Endothelial cell of umbilical vein (primary cell): ENCODE data around the gene TXNDC12. TPM values are rescaled to one million over a fixed set of nuclear protein-coding genes. Genes with fewer than 3 reads are reported as not detected.

ENCODE experiments used
- BruUV-seq: library from RNA; stranded (reverse); fragments of 400-500 nt; replicated peaks from 2 replicates; lab custom pipeline; 2021; lab: Mats Ljungman, UMichigan
- CTCF ChIA-PET: fragments of 300-600, 350-600 bp; sonication (Branson Sonifier 250); formaldehyde crosslinking; loops from one replicate; lab custom pipeline; 2021; ENCODE audit warnings: antibody characterized with exemption, inconsistent platforms; lab: Charles Lee
- POLR2A ChIA-PET: fragments of 300-600, 350-600 bp; sonication (Branson Sonifier 250); formaldehyde crosslinking; loops from one replicate; lab custom pipeline; 2021; ENCODE audit warnings: antibody characterized with exemption, inconsistent platforms; lab: Charles Lee
- DNase-seq: peaks from one replicate; pipeline ENCODE4 v3.0.0-alpha.2; 2011; ENCODE audit warnings: low read depth, low spot score
- FAIRE-seq: peaks from 2 replicates; lab custom pipeline; 2011; peaks lifted over from hg19 to GRCh38; lab: Jason Lieb, UNC
- H2AFZ ChIP-seq: 2 replicates; pipeline ENCODE4 v1.6.0; 2012; ENCODE audit warnings: low read depth, low read length, control low read depth, inconsistent platforms
- H3K27ac ChIP-seq: 2 replicates; pipeline ENCODE4 v1.5.1; 2011; ENCODE audit warnings: low read depth, mild to moderate bottlenecking, control low read depth, low read length, moderate library complexity; ENCODE audit not compliant: insufficient read depth
- H3K27me3 ChIP-seq, 2 experiments: 2 replicates each; pipeline versions ENCODE4 v1.6.0 to v1.6.1; 2011; ENCODE audit warnings: low read length in 2 of 2, mixed read lengths in 1 of 2; ENCODE audit not compliant: control insufficient read depth in 2 of 2, insufficient read depth in 2 of 2
- H3K36me3 ChIP-seq, 2 experiments: 2 replicates in 1 of 2; 3 replicates in 1 of 2; pipeline ENCODE4 v1.5.1; 2011; ENCODE audit warnings: low read length in 2 of 2, mild to moderate bottlenecking in 1 of 2, moderate library complexity in 1 of 2; ENCODE audit not compliant: control insufficient read depth in 2 of 2, insufficient read depth in 2 of 2; ENCODE audit errors: extremely low read depth in 1 of 2
- H3K4me1 ChIP-seq: 3 replicates; pipeline ENCODE4 v1.5.1; 2011; ENCODE audit warnings: mild to moderate bottlenecking, low read length; ENCODE audit not compliant: control insufficient read depth, insufficient read depth; ENCODE audit errors: extremely low read depth
- H3K4me2 ChIP-seq: 2 replicates; pipeline ENCODE4 v1.6.1; 2011; ENCODE audit warnings: low read length, control low read depth, mixed read lengths; ENCODE audit not compliant: insufficient read depth
- H3K4me3 ChIP-seq, 3 experiments: fragments of 200-600 bp in 1 of 3; sonication (generic), shearing (Covaris generic) in 1 of 3; replicated peaks in 1 of 3; 2 replicates each; pipeline ENCODE4 v1.5.1; 2011 to 2016; ENCODE audit warnings: control low read depth in 3 of 3, low read length in 3 of 3, mild to moderate bottlenecking in 2 of 3, inconsistent platforms in 1 of 3, low read depth in 1 of 3, moderate library complexity in 1 of 3; ENCODE audit not compliant: insufficient read depth in 1 of 3
- H3K79me2 ChIP-seq: 2 replicates; pipeline ENCODE4 v1.6.0; 2012; ENCODE audit warnings: low read length, inconsistent platforms; ENCODE audit not compliant: control insufficient read depth, insufficient read depth
- H3K9ac ChIP-seq: replicated peaks from 2 replicates; pipeline ENCODE3; 2011; ENCODE audit warnings: low read length, control low read depth; ENCODE audit not compliant: insufficient read depth; ENCODE audit errors: extremely low read depth
- H3K9me1 ChIP-seq: replicated peaks from 3 replicates; pipeline ENCODE4 v1.6.0; 2011; ENCODE audit warnings: mild to moderate bottlenecking, low read length; ENCODE audit not compliant: control insufficient read depth, insufficient read depth; ENCODE audit errors: extremely low read depth
- H3K9me3 ChIP-seq: replicated peaks from 2 replicates; pipeline ENCODE4 v1.5.1; 2012; ENCODE audit warnings: low read length, inconsistent platforms; ENCODE audit not compliant: control insufficient read depth, insufficient read depth
- H4K20me1 ChIP-seq: replicated peaks from 2 replicates; pipeline ENCODE3; 2011; ENCODE audit warnings: mild to moderate bottlenecking, low read length; ENCODE audit not compliant: control insufficient read depth, insufficient read depth; ENCODE audit errors: extremely low read depth
- CTCF ChIP-seq, 2 donors: IDR thresholded peaks; 1 replicate in 1 of 2; 2 replicates in 1 of 2; pipeline ENCODE4 v1.5.1; 2011; ENCODE audit warnings: low read length in 2 of 2, mild to moderate bottlenecking in 2 of 2, moderate library complexity in 2 of 2, control low read depth in 1 of 2, inconsistent platforms in 1 of 2, low read depth in 1 of 2; ENCODE audit not compliant: insufficient read depth in 1 of 2; ENCODE audit errors: extremely low read depth in 1 of 2
- EZH2 ChIP-seq: IDR thresholded peaks from 2 replicates; pipeline ENCODE4 v1.6.1; 2012; ENCODE audit warnings: borderline replicate concordance, low read depth, mild to moderate bottlenecking, moderate library complexity, low read length, inconsistent platforms; ENCODE audit not compliant: severe bottlenecking
- FOS ChIP-seq: IDR thresholded peaks from 2 replicates; pipeline ENCODE4 v1.6.1; 2011; ENCODE audit warnings: mild to moderate bottlenecking, low read length, moderate library complexity, borderline replicate concordance; ENCODE audit not compliant: insufficient read depth
- GATA2 ChIP-seq: IDR thresholded peaks from 2 replicates; pipeline ENCODE4 v1.7.0; 2011; ENCODE audit warnings: low read depth, mild to moderate bottlenecking, moderate library complexity, mixed read lengths, low read length; ENCODE audit not compliant: insufficient read length, insufficient read depth
- JUN ChIP-seq: IDR thresholded peaks from 2 replicates; pipeline ENCODE4 v1.6.1; 2011; ENCODE audit warnings: borderline replicate concordance, low read depth; ENCODE audit not compliant: insufficient read length, insufficient read depth
- MAX ChIP-seq: IDR thresholded peaks from 2 replicates; pipeline ENCODE4 v1.6.1; 2011; ENCODE audit not compliant: insufficient read depth, insufficient read length
- POLR2A ChIP-seq: IDR thresholded peaks from 2 replicates; pipeline ENCODE4 v1.6.1; 2012; ENCODE audit warnings: low read depth, mild to moderate bottlenecking, control low read depth, low read length
- POLR2AphosphoS5 ChIP-seq: IDR thresholded peaks from 2 replicates; pipeline ENCODE4 v1.6.1; 2012; ENCODE audit warnings: low read depth, mild to moderate bottlenecking, control low read depth, low read length, moderate library complexity; ENCODE audit not compliant: insufficient read depth
- dilution Hi-C: fragments of 300-500 bp; cut with MboI; formaldehyde crosslinking; loops from one replicate; pipeline ENCODE4 v1.15.0; 2019; ENCODE audit warnings: low sequenced_read_pairs; ENCODE audit not compliant: extremely low pct_ligation_motif_present
- intact Hi-C: fragments of 100-400 bp; cut with micrococcal nuclease; formaldehyde crosslinking; loops from one replicate; pipeline ENCODE4 v1.10.0; 2022
- polyA plus RNA-seq, 4 experiments: library from polyadenylated mRNA; depleted of rRNA in 3 of 4; stranded (reverse) in 3 of 4; unstranded in 1 of 4; fragments of >200 nt; gene quantifications; 2 replicates each; pipeline versions ENCODE4 v1.2.1 to v1.2.3, GENCODE V29; 2011 to 2012; ENCODE audit warnings: missing spikeins in 1 of 4
- total RNA-seq: library from RNA; stranded (reverse); gene quantifications from 2 replicates; pipeline ENCODE4 v1.2.3, GENCODE V29; 2021

Gene TXNDC12
- total and polyA plus RNA-seq, 2 donors (not counting 3 experiments of a cell fraction or from before 2014, with no cell fraction given), result 33.7 to 57.4 TPM

- no peaks in the 10 kb centered on the region for H3K79me2 ChIP-seq
- dilution Hi-C loops, result no loop called here
- peaks cover 2 to 5% of the 10 kb centered on the region in 2 experiments for H3K27me3 ChIP-seq
- FAIRE-seq, result no peak
- H3K36me3 ChIP-seq, result no peaks in the 10 kb centered on the region
- H3K9me1 ChIP-seq, result no peaks in the 10 kb centered on the region
- TF ChIP-seq JUN (no peak), MAX (no peak), POLR2AphosphoS5 (no peak), CTCF (IDR thresholded peaks at IDR 0.05; ENCODE audit: extremely low read depth in 1 of 2, insufficient read depth in 1 of 2, low read depth in 1 of 2, low read length in 2 of 2) (no peak), FOS (no peak), GATA2 (no peak), POLR2A (no peak), EZH2 (no peak)
- H2AFZ ChIP-seq, result no peak overlapping the region
- ChIA-PET CTCF (interaction anchor here (1.7 to 2.9 kb wide), 2 partner anchors 28 to 107 kb away, joined by 3 to 32 read pairs; no protein-coding TSS in a partner anchor), POLR2A (interaction anchor here (0.6 kb wide), 1 partner anchor 142 kb away, joined by 3 read pairs; no protein-coding TSS in a partner anchor)
- no peaks in the 10 kb centered on the region for H3K9me3 ChIP-seq
- intact Hi-C loops, result loop anchor here (10.0 kb wide), 1 partner anchor 189 kb away; no protein-coding TSS in a partner anchor
- H3K4me1 ChIP-seq, result no peaks in the 10 kb centered on the region
- no peak for DNase-seq
- H4K20me1 ChIP-seq, result no peaks in the 10 kb centered on the region
- H3K27ac ChIP-seq, result no peak overlapping the region
- no peak overlapping the region for H3K4me3 ChIP-seq
- H3K4me2 ChIP-seq, result no peak overlapping the region
- BruUV-seq, result no TSS peak
- no peak overlapping the region for H3K9ac ChIP-seq
These were observed 51.1 kb downstream of the TXNDC12 start for GRCh38 chr1:52003877-52004276.
